Measurements from ENCODE around the gene NELFCD.
"Not testable (repeated sequence)": the region's sequence is repeated elsewhere in the genome, so short reads cannot be mapped to it uniquely, and the experiment has no call there.

The NELFCD gene

GRCh38 chr20:59010995-59011873 is 30.2 kb downstream of the NELFCD start:
- DNase-seq = no peak

GRCh38 chr20:59011874-59012157 is 30.8 kb downstream of the NELFCD start:
- not testable (repeated sequence) for DNase-seq

DNA sequence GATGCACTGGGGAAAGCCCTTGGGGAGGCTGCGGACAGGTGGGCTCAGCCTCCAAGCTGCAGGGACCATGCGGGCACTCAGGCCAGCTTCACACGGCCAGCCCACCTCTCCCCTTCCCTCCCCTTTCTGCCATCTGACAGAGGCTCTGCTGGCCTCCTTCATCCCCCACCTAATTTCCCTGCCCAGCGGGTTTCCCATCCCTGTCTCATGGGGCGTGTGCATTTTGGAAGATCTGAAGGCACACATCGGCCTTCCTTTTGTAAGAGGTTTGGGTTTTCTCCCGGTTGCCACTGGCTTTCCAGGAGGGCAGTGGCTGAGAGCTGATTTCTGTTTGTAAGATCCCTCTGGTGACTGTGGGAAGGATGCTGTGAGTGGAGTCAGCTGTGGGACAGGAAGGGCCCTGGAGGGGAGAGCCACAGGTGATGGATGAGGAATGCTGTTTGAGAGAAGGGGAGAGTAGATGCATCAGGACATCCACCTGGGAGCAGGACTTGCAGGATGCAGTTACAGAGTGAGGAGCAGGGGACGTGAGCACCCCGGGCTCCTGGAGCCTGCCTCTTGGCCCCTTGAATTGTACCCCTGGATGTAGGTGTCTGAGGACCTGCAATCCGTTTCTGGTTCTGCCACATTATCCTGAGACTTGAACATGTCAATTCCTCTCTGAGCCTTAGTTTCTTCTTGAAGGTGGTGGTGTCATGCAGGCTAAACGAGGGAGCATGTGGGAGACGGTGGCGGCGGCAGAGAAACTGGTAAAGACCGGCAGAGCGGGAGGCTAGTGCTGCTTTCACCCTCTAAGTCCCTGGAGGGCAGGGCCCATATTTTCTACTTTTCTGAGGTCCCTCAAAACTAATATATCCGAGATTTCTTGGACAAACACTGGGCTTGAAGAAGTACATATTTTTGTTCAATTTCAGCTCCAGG is 32.2 kb downstream of the NELFCD start:
- no peak for DNase-seq

DNA sequence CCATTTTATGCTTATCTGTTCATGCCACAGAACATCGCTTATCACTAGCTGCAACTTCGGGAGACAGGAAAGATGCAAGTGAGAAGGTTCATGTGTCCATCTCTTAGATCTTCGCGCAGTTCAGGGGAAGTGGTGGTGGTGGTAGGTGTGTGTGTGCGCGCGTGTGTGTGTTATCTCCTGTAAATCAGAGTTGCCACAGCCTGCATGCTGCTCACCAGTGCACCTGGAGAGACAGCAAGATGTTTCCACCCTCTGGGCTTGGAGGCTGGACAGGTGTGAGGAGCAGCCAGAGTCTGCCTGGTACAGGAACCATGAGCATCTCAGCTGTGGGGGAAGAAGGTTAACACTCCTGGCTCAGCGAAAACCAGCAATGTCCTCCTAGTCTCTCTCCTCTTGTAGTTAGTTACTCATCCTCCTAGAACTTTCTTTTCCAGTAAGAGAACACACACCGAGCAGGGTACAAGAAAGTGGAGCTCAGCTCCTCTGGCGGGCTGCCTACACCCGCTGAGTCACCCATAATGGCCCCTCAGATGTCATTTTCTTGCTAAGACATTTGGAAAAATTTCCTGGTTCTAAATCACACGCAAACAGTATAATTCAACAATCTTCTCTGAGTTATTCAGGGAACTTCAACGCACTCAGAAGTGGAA is 33.0 kb downstream of the NELFCD start:
- no peak for DNase-seq

GRCh38 chr20:59014680-59015389 is 33.8 kb downstream of the NELFCD start:
- no peak for DNase-seq

DNA sequence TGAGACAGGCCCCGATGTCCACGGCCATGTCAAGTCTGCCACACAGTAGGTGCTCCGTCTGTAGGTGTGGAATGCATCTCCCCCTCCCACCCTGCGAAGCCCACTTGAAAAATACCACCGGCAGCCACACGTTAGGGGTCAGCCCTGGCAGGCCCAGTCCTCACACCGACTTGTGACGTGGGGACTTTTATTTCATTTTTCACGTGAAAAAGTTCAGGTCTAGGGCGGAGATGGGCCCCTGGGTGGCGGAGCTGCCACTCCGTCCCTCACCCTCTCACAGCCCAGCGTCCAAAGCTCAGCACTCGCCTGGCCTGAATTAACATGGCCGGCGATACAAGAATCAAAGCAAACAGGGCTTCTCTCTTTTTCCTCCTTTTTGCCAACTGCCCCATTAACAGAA is 34.4 kb downstream of the NELFCD start:
- DNase-seq = no peak

GRCh38 chr20:59015812-59016711 is 35.0 kb downstream of the NELFCD start:
- DNase-seq = no peak

- DNase-seq = no peak
These were observed 35.9 kb downstream of the NELFCD start for GRCh38 chr20:59016795-59017492.

GRCh38 chr20:59017493-59018231 is 36.6 kb downstream of the NELFCD start:
- no peak for DNase-seq

DNA sequence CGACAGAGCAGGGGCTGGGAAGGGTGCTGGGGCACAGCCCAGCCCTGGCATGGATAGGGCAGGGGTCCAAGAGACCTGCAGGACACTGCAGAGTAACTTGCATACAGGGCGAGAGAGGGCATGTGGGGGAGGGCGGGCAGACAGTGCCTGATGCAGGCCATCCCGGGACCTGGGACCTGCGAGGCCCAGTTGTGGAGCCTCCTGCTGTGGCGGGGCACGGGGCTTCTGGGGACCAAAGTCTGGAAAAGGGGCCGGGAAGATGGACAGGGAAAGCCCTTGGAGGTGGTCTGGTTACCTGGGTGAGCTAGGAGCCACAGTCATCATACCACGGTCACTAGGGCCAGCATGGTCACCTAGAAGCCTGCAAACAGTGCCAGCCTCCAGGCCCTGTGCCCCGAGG is 37.8 kb downstream of the NELFCD start:
- no peak for DNase-seq

GRCh38 chr20:59019217-59019616 is 38.2 kb downstream of the NELFCD start, which contains the start of gene TUBB1:
Gene TUBB1, plus strand, starts transcription at chr20:59019429. Its CDS starts 94 bp downstream, at chr20:59019523.
- DNase-seq = no peak

DNA sequence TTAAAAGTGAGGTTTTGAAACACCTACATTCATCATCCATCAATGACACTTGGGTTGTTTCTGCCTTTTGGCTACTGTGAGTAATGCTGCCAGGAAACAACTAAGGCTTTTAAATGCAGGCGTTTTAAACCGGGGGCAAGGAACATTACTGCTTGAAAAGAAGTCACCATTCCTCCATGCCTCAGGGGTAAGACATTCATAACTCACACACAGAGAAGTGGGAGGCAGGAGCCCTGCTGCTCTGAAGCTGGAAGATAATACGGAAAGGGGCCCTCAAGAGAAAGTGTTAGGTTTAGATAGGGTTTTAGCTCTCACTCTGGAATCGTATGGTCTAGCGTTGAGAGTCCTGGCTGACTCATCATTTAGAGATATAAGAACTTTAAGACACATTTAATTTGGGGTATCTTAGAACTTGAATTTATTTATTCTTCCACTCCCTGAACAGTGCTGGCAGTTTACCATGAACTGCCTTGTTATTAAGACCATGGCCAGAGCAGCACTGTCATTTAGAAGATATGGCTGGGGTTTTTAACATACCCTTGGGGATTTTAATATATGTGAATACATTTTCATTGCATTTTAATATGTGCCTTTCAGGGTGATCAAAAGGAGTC is 40.0 kb downstream of the NELFCD start:
- no peak for DNase-seq

- DNase-seq = no peak
These were observed 41.7 kb downstream of the NELFCD start for GRCh38 chr20:59022754-59023153.

DNA sequence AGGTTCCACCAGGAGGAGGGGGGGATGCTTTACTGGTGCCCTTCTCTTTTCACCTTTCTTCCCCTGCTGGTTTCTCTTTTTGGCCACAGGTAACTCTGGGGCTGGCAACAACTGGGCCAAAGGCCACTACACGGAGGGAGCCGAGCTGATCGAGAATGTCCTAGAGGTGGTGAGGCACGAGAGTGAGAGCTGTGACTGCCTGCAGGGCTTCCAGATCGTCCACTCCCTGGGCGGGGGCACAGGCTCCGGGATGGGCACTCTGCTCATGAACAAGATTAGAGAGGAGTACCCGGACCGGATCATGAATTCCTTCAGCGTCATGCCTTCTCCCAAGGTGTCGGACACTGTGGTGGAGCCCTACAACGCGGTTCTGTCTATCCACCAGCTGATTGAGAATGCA is 42.6 kb downstream of the NELFCD start:
- DNase-seq = no peak

DNA sequence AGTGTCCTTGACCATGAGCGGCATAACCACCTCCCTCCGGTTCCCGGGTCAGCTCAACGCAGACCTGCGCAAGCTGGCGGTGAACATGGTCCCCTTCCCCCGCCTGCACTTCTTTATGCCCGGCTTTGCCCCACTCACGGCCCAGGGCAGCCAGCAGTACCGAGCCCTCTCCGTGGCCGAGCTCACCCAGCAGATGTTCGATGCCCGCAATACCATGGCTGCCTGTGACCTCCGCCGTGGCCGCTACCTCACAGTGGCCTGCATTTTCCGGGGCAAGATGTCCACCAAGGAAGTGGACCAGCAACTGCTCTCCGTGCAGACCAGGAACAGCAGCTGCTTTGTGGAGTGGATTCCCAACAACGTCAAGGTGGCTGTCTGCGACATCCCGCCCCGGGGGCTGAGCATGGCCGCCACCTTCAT is 43.1 kb downstream of the NELFCD start:
- DNase-seq = no peak

- no peak for DNase-seq
These were observed 44.0 kb downstream of the NELFCD start for GRCh38 chr20:59025086-59025485.

GRCh38 chr20:59025511-59025910 is 44.5 kb downstream of the NELFCD start:
- no peak for DNase-seq

DNA sequence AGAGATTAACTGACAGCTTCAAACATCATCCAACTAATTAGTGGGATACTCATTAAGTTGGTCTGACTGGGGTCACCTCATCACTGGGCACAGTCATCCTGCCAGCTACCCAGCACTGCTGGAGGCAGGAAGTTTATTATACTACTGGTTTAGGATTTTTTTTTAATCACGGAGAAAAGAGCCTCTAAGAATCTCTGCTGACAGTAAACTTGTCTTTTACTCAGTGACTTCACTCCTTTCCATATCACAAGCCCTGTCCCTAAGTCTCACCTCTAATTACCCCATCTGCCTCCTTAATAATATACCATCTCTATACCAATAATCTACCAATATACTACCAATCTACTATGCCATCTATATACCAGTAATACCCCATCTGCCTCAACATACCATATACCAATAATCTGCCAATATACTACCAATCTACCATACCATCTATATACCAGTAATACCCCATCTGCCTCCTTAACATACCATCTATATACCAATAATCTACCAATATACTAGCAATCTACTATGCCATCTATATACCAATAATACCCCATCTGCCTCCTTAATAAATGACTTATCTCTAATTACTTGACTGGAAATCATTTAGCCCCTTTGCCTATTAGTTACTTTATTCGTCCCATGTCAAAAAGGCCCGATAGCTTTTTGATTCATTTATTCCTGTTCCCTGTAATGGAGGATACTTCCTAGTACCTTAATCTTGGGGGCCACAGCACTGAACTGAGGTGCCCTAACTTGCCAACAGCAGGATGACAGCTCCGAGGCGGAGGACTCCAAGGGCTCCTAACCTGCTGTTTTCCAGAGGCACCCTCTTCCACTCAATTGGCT is 46.1 kb downstream of the NELFCD start:
- no peak for DNase-seq

All from GF-D8 (cell line).